ENCODE measurements around the gene PRDM16. TPM values are rescaled to one million over a fixed set of nuclear protein-coding genes. Genes with fewer than 3 reads are reported as not detected.

The PRDM16 gene
- total and polyA plus RNA-seq, 2 of the 8 experiments (the other 6 are each of a cell fraction or from before 2014, with no cell fraction given) = 0.39 to 0.43 TPM

DNA sequence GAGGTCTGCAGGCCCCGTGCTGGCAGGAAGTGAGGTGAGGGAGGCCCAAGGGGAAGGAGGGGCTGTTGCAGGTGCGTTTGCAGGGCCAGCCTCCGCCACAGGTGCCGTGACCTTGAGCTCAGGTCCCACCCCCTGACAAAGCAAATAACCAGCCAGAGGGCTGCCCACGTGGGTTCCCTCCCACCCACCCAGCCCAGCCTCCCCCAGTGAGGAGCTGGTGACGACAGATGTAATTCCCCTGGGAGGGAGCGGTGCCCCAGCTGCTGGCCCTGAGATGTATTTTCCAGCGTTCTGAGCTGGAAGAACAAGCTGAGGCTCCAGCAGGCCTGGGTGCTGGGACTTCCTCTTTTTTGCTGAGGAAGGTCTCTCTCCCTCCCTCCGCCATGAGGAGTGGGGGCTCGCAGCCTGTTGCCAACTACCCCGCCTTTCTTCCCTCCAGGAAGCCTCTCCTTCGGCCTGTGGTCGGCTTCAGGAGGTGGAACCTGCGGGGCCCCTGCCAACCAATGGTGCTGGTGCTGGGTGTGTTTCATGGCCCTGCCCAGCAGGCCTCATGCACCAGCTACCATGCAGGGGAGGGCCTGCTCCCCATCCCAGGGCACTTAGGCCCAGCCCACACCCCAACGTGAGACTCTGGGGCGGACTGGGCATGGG is 153.2 kb downstream of the PRDM16 start:
- POLR2A ChIA-PET (ENCODE audit: partially characterized antibody) = no interaction called here
- H3K18ac ChIP-seq (ENCODE audit: extremely low read depth, low read length) = peak overlapping the region; percentile 19; the same call in 1 of the 2 replicates
- DNase-seq (ENCODE audit: low read depth in 1 of 2, low spot score in 2 of 2) (no peak), FAIRE-seq (no peak)
- H3K14ac ChIP-seq (ENCODE audit: insufficient read length) = no peak overlapping the region
- no peak overlapping the region for H3K9ac ChIP-seq (replicated peaks in 1 of 4; ENCODE audit: extremely low read depth in 1 of 4, low read depth in 3 of 4, low read length in 3 of 4)
- H3K9me3 ChIP-seq (ENCODE audit: insufficient read depth in 2 of 2, low read depth in 1 of 2, low read length in 1 of 2) = no peaks in the 10 kb centered on the region
- H3K4me1 ChIP-seq (replicated peaks in 1 of 4; ENCODE audit: control insufficient read depth in 3 of 4, insufficient read depth in 4 of 4, low read length in 3 of 4) = peaks cover 0 to 7% (median 4%) of the 10 kb centered on the region in 4 experiments; a peak in 4 of 7 replicates
- H4K20me1 ChIP-seq (replicated peaks in 1 of 2; ENCODE audit: control insufficient read depth in 1 of 2, insufficient read depth in 2 of 2, low read length in 2 of 2) = no peaks in the 10 kb centered on the region
- H3K4me3 ChIP-seq (ENCODE audit: extremely low read depth in 1 of 4, insufficient read depth in 2 of 4, low read depth in 3 of 4, low read length in 4 of 4) = no peak overlapping the region
- H3K56ac ChIP-seq (replicated peaks; ENCODE audit: insufficient read length, low read depth, low read length) = no peak overlapping the region
- H3K27ac ChIP-seq (ENCODE audit: low read depth, low read length) = no peak overlapping the region
- H2AK5ac ChIP-seq (ENCODE audit: low read depth, low read length) = no peak overlapping the region
- CTCF ChIA-PET (ENCODE audit: partially characterized antibody) = interaction anchor here (0.6 to 1.4 kb wide), 2 partner anchors 38 to 202 kb away, joined by 3 read pairs; no protein-coding TSS in a partner anchor
- H2BK120ac ChIP-seq (replicated peaks; ENCODE audit: low read depth, low read length) = no peak overlapping the region
- H4K5ac ChIP-seq (ENCODE audit: insufficient read length, low read depth, low read length) = no peak overlapping the region
- 70% methylated on average over 15 of the region's 16 CpGs; no CpG with 5 or more reads in 1 of the 2 experiments for WGBS, 2 experiments (ENCODE audit: extremely low coverage in 1 of 2, insufficient coverage in 1 of 2, insufficient read length in 1 of 2, insufficient replicate concordance in 2 of 2, low coverage in 1 of 2, low lambda C conversion rate in 2 of 2, missing lambda C conversion rate in 1 of 2)
- H4K8ac ChIP-seq (ENCODE audit: extremely low read depth, insufficient read depth, low read length) = peak overlapping the region; percentile 35; the same call in 1 of the 2 replicates
- no peaks in the 10 kb centered on the region; a peak in 1 of 7 replicates for H3K27me3 ChIP-seq (replicated peaks in 1 of 4; ENCODE audit: control insufficient read depth in 3 of 4, extremely low read depth in 1 of 4, insufficient read depth in 3 of 4, low read length in 3 of 4)
- no peak overlapping the region for H2BK5ac ChIP-seq (ENCODE audit: low read depth, low read length)
- H3K79me1 ChIP-seq (ENCODE audit: low read depth, low read length) = no peaks in the 10 kb centered on the region
- no peak overlapping the region for H2BK15ac ChIP-seq (ENCODE audit: low read length)
- no peak overlapping the region for H3K23ac ChIP-seq (ENCODE audit: insufficient read length)
- H2BK12ac ChIP-seq (ENCODE audit: low read depth, low read length) = no peak overlapping the region
- no peaks in the 10 kb centered on the region for H3K23me2 ChIP-seq (ENCODE audit: low read depth, low read length)
- no peak overlapping the region for H4K91ac ChIP-seq (replicated peaks; ENCODE audit: insufficient read length, low read length)
- no peak overlapping the region for H2AFZ ChIP-seq (ENCODE audit: low read length)
- no peaks in the 10 kb centered on the region for H3K36me3 ChIP-seq (ENCODE audit: control insufficient read depth in 2 of 4, insufficient read depth in 4 of 4, low read length in 3 of 4)
- H2BK20ac ChIP-seq (ENCODE audit: low read length) = no peak overlapping the region
- no peak overlapping the region for H3K4ac ChIP-seq (replicated peaks; ENCODE audit: insufficient read length, low read depth, low read length)
- H3K79me2 ChIP-seq (ENCODE audit: control insufficient read depth in 1 of 2, insufficient read depth in 2 of 2, low read length in 2 of 2) = no peaks in the 10 kb centered on the region
- no peak overlapping the region for H3K4me2 ChIP-seq (ENCODE audit: insufficient read depth in 1 of 2, low read depth in 2 of 2, low read length in 2 of 2)
- TF ChIP-seq, protein P1, sequence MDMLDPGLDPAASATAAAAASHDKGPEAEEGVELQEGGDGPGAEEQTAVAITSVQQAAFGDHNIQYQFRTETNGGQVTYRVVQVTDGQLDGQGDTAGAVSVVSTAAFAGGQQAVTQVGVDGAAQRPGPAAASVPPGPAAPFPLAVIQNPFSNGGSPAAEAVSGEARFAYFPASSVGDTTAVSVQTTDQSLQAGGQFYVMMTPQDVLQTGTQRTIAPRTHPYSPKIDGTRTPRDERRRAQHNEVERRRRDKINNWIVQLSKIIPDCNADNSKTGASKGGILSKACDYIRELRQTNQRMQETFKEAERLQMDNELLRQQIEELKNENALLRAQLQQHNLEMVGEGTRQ (IDR thresholded peaks at IDR 0.05; ENCODE audit: low read length) = no peak
- TF ChIP-seq RXRA (IDR thresholded peaks at IDR 0.05; ENCODE audit: insufficient read depth, low read depth, low read length) = no peak
- TF ChIP-seq CBX5 (IDR thresholded peaks at IDR 0.05; ENCODE audit: low read depth, low read length) = no peak
- TF ChIP-seq, protein P2, sequence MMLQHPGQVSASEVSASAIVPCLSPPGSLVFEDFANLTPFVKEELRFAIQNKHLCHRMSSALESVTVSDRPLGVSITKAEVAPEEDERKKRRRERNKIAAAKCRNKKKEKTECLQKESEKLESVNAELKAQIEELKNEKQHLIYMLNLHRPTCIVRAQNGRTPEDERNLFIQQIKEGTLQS (IDR thresholded peaks at IDR 0.05; ENCODE audit: insufficient read depth, low read depth, low read length) = no peak
- TF ChIP-seq JUND (IDR thresholded peaks at IDR 0.05; ENCODE audit: low read length) = no peak
- no peak for TF ChIP-seq GTF2F1 (IDR thresholded peaks at IDR 0.05; ENCODE audit: borderline replicate concordance, low read depth, low read length)
- TF ChIP-seq EGR1 (IDR thresholded peaks at IDR 0.05; ENCODE audit: borderline replicate concordance, low read depth, low read length) = no peak
- no peak for TF ChIP-seq FOSL1 (IDR thresholded peaks at IDR 0.05; ENCODE audit: insufficient read depth, low read depth, low read length)
- no peak for TF ChIP-seq PHF8 (conservative IDR thresholded peaks at IDR 0.05; ENCODE audit: low read depth, low read length)
- TF ChIP-seq NANOG (IDR thresholded peaks at IDR 0.05; ENCODE audit: insufficient read depth, low read depth, low read length, poor library complexity, severe bottlenecking) = no peak
- no peak for TF ChIP-seq KDM5A (IDR thresholded peaks at IDR 0.05; ENCODE audit: low read length)

Data from H1 (cell line).